Upper lobe of right lung (tissue), 1 donor: ENCODE results near the gene ZNF790. TPM values are rescaled to one million over a fixed set of nuclear protein-coding genes. Genes with fewer than 3 reads are reported as not detected.

Experiments
- ATAC-seq: fragments of 200-7000 bp; cut with Tn5 transposase; one replicate; pipeline ENCODE4 v1.9.1; 2020; ENCODE audit warnings: mild to moderate bottlenecking, moderate library complexity
- DNase-seq: peaks from one replicate; pipeline ENCODE4 v3.0.0-alpha.2; 2020
- H3K27ac ChIP-seq: fragments of 200-600 bp; one replicate; pipeline ENCODE4 v1.8.0; 2022
- H3K27me3 ChIP-seq: fragments of 200-600 bp; one replicate; pipeline ENCODE4 v1.8.0; 2022; ENCODE audit warnings: mild to moderate bottlenecking
- H3K36me3 ChIP-seq: fragments of 200-600 bp; one replicate; pipeline ENCODE4 v1.8.0; 2022
- H3K4me1 ChIP-seq: fragments of 200-600 bp; one replicate; pipeline ENCODE4 v1.8.0; 2022
- H3K4me3 ChIP-seq: fragments of 200-600 bp; one replicate; pipeline ENCODE4 v1.8.0; 2022; ENCODE audit warnings: mild to moderate bottlenecking
- H3K9me3 ChIP-seq: fragments of 200-600 bp; one replicate; pipeline ENCODE4 v1.8.0; 2022
- intact Hi-C: fragments of 100-400 bp; cut with DNase I; formaldehyde crosslinking; loops from one replicate; pipeline ENCODE4 v1.11.0; 2022
- long read RNA-seq: library from polyadenylated mRNA; unstranded; transcript quantifications from one replicate; pipeline ENCODE4 v2.0.0, GENCODE V29; 2021
- total RNA-seq: library from RNA; stranded (reverse); fragmentation: NEBNext Ultra II Directional; extraction: Animal tissue kit (Norgen Biotek cat#: 25700); gene quantifications from one replicate; pipeline ENCODE4 v1.2.1, GENCODE V29; 2021
- TF ChIP-seq, protein P1 (sequence below): fragments of 200-600 bp; IDR thresholded peaks from one replicate; pipeline ENCODE4 v1.8.0; 2022; ENCODE audit warnings: antibody characterized with exemption
- donor health status: DM: no; HTN: yes; CAD: no; lungs with severe emphysema.

Gene ZNF790
- 5.7 TPM for total RNA-seq
- long read RNA-seq, partial matches to known transcripts: 0 of 7 reads
- long read RNA-seq, other reads (novel, unspliced or antisense): 2 of 7 reads

GRCh38 chr19:36837906-36838783 is at the start of gene ZNF790:
Gene ZNF790, minus strand, starts transcription at chr19:36838387. Its CDS starts 12,768 bp downstream, at chr19:36825619.
- peak; percentile 99 for ATAC-seq
- H3K4me1 ChIP-seq: no peaks in the 10 kb centered on the region
- H3K27me3 ChIP-seq: no peaks in the 10 kb centered on the region
- H3K36me3 ChIP-seq: peaks cover 7% of the 10 kb centered on the region
- DNase-seq: peak; percentile 91
- intact Hi-C loops: no loop called here
- H3K4me3 ChIP-seq: peak within 1 kb of the TSS; percentile 73
- H3K27ac ChIP-seq: peak within 1 kb of the TSS; percentile 87
- TF ChIP-seq, protein P1, sequence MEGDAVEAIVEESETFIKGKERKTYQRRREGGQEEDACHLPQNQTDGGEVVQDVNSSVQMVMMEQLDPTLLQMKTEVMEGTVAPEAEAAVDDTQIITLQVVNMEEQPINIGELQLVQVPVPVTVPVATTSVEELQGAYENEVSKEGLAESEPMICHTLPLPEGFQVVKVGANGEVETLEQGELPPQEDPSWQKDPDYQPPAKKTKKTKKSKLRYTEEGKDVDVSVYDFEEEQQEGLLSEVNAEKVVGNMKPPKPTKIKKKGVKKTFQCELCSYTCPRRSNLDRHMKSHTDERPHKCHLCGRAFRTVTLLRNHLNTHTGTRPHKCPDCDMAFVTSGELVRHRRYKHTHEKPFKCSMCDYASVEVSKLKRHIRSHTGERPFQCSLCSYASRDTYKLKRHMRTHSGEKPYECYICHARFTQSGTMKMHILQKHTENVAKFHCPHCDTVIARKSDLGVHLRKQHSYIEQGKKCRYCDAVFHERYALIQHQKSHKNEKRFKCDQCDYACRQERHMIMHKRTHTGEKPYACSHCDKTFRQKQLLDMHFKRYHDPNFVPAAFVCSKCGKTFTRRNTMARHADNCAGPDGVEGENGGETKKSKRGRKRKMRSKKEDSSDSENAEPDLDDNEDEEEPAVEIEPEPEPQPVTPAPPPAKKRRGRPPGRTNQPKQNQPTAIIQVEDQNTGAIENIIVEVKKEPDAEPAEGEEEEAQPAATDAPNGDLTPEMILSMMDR: no peak
- peaks cover 29% of the 10 kb centered on the region for H3K9me3 ChIP-seq

DNA sequence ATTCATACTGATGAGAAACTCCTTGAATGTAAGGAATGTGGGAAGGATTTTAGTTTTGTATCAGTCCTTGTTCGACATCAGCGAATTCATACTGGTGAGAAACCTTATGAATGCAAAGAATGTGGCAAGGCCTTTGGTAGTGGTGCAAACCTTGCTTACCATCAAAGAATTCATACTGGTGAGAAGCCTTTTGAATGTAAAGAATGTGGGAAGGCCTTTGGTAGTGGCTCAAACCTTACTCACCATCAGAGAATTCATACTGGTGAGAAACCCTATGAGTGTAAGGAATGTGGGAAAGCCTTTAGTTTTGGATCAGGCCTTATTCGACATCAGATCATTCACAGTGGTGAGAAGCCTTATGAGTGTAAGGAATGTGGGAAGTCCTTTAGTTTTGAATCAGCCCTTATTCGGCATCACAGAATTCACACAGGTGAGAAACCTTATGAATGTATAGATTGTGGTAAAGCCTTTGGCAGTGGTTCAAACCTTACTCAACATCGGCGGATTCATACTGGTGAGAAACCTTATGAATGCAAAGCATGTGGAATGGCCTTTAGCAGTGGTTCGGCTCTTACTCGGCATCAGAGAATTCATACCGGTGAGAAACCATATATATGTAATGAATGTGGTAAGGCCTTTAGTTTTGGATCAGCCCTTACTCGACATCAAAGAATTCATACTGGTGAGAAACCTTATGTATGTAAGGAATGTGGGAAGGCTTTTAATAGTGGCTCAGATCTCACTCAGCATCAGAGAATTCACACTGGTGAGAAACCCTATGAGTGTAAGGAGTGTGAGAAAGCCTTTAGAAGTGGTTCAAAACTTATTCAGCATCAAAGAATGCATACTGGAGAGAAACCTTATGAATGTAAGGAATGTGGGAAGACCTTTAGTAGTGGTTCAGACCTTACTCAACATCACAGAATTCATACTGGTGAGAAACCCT is 39.1 kb upstream of the ZNF790 start:
- no peak for ATAC-seq
- H3K36me3 ChIP-seq: peaks cover 10% of the 10 kb centered on the region
- intact Hi-C loops: no loop called here
- H3K4me3 ChIP-seq: no peak overlapping the region
- no peaks in the 10 kb centered on the region for H3K27me3 ChIP-seq
- H3K9me3 ChIP-seq: peaks cover 96% of the 10 kb centered on the region
- H3K4me1 ChIP-seq: no peaks in the 10 kb centered on the region
- no peak for DNase-seq
- TF ChIP-seq, protein P1: no peak
- H3K27ac ChIP-seq: no peak overlapping the region

DNA sequence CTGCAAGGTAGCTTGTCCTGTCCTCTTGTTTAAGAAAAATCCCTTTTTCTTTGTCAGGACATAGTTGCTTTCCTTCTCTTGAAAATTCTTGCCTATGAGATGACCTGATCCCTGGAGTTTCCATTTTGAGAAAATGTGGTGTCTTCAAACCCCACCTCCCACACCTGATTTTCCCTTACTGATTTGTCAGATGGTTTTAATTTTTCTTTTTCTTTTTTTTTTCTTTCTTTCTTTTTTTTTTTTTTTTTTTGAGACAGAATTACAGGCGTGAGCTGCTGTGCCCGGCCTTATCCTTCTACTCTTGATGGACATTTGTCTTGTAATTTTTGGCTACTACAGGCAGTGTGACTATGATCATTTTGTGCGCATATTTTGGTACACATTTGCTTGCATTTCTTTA is 13.7 kb upstream of the ZNF790 start:
- intact Hi-C loops: no loop called here
- TF ChIP-seq, protein P1: no peak
- peaks cover 13% of the 10 kb centered on the region for H3K4me1 ChIP-seq

GRCh38 chr19:36850559-36851442 is 12.6 kb upstream of the ZNF790 start, which contains the start of gene ZNF345:
Gene ZNF345, plus strand, starts transcription at chr19:36850876. Its CDS starts 25,955 bp downstream, at chr19:36876831.
- intact Hi-C loops: no loop called here
- TF ChIP-seq, protein P1: no peak
- H3K27ac ChIP-seq: peak within 1 kb of the TSS; percentile 91
- H3K9me3 ChIP-seq: peaks cover 7% of the 10 kb centered on the region
- H3K4me1 ChIP-seq: peaks cover 13% of the 10 kb centered on the region
- peak; percentile 93 for DNase-seq
- ATAC-seq: peak; percentile 96
- H3K36me3 ChIP-seq: peaks cover 12% of the 10 kb centered on the region
- H3K27me3 ChIP-seq: no peaks in the 10 kb centered on the region
- H3K4me3 ChIP-seq: peak within 1 kb of the TSS; percentile 78

More for the DNA sequence above, 13.7 kb upstream of the ZNF790 start:
- no peaks in the 10 kb centered on the region for H3K27me3 ChIP-seq
- no peak for ATAC-seq
- H3K9me3 ChIP-seq: peaks cover 17% of the 10 kb centered on the region
- DNase-seq: no peak
- H3K27ac ChIP-seq: no peak overlapping the region
- H3K36me3 ChIP-seq: peaks cover 16% of the 10 kb centered on the region
- no peak overlapping the region for H3K4me3 ChIP-seq
